Thymus (tissue), 11 donors: Measurements from ENCODE around the gene S100A16. TPM values are rescaled to one million over a fixed set of nuclear protein-coding genes. Genes with fewer than 3 reads are reported as not detected.

Experiments
- DNase-seq, 9 donors: peaks; one replicate each; pipeline ENCODE4 v3.0.0-alpha.2; 2013; ENCODE audit warnings: low spot score in 9 of 9, low read depth in 6 of 9, missing footprints in 1 of 9
- H3K27ac ChIP-seq, 2 donors: one replicate each; pipeline ENCODE4 v1.5.1; 2013; ENCODE audit warnings: control low read depth in 1 of 2, low read depth in 1 of 2, low read length in 1 of 2, mild to moderate bottlenecking in 1 of 2, moderate library complexity in 1 of 2
- H3K27me3 ChIP-seq, 2 donors: one replicate each; pipeline ENCODE4 v1.5.1; 2013; ENCODE audit warnings: low read length in 1 of 2; ENCODE audit not compliant: control insufficient read depth in 2 of 2, insufficient read depth in 1 of 2
- H3K36me3 ChIP-seq, 2 donors: one replicate each; pipeline ENCODE4 v1.5.1; 2013; ENCODE audit warnings: low read length in 1 of 2, mild to moderate bottlenecking in 1 of 2, moderate library complexity in 1 of 2; ENCODE audit not compliant: control insufficient read depth in 2 of 2, insufficient read depth in 2 of 2
- H3K4me1 ChIP-seq, 2 donors: one replicate each; pipeline ENCODE4 v1.5.1; 2013; ENCODE audit warnings: low read length in 2 of 2; ENCODE audit not compliant: control insufficient read depth in 2 of 2, insufficient read depth in 2 of 2
- H3K4me3 ChIP-seq, 2 donors: one replicate each; pipeline ENCODE4 v1.5.1; 2013; ENCODE audit warnings: low read length in 2 of 2, control low read depth in 1 of 2, mild to moderate bottlenecking in 1 of 2
- H3K9me3 ChIP-seq, 2 donors: one replicate each; pipeline ENCODE4 v1.5.1; 2013; ENCODE audit warnings: low read length in 1 of 2, mild to moderate bottlenecking in 1 of 2; ENCODE audit not compliant: control insufficient read depth in 2 of 2, insufficient read depth in 1 of 2
- WGBS: extraction: QIAGEN DNeasy Blood & Tissue Kit; methylation state at CpG from one replicate; pipeline ENCODE4 v1.1.7; 2013; 5-methylcytosine and 5-hydroxymethylcytosine counted together
- polyA plus RNA-seq: library from polyadenylated mRNA; stranded (reverse); fragments of 200-250 nt; gene quantifications from one replicate; pipeline ENCODE4 v1.2.3, GENCODE V29; 2013
- total RNA-seq: library from RNA; stranded (reverse); fragments of 120-200 nt; gene quantifications from one replicate; pipeline ENCODE4 v1.2.4, GENCODE V29; 2013
- donor health status: healthy.

S100A16 gene
- total and polyA plus RNA-seq, 2 donors, result 28.8 to 128 TPM

- Histone ChIP-seq H3K4me1 (peaks cover 14 to 33% of the 10 kb centered on the region in 2 donors), H3K4me3 (peak overlapping the region; percentile 98 to 100), H3K36me3 (peaks cover 22 to 26% of the 10 kb centered on the region in 2 donors), H3K9me3 (peaks cover 0 to 6% of the 10 kb centered on the region in 2 donors), H3K27ac (peak overlapping the region; percentile 38 to 100), H3K27me3 (no peaks in the 10 kb centered on the region)
- 83% methylated on average over 18 of the region's 18 CpGs for WGBS
- DNase-seq, result no peak
These were observed 20.3 kb upstream of the S100A16 start for GRCh38 chr1:153633161-153633753.

GRCh38 chr1:153631047-153632022 lies 18.4 kb upstream of the S100A16 start:
- WGBS, result 96% methylated on average over 10 of the region's 10 CpGs
- no peak for DNase-seq
- peaks cover 0 to 6% of the 10 kb centered on the region in 2 donors for H3K9me3 ChIP-seq
- H3K4me1 ChIP-seq, result peaks cover 11 to 44% of the 10 kb centered on the region in 2 donors
- H3K27me3 ChIP-seq, result peaks cover 0 to 8% of the 10 kb centered on the region in 2 donors
- H3K36me3 ChIP-seq, result peaks cover 6 to 8% of the 10 kb centered on the region in 2 donors
- H3K4me3 ChIP-seq, result no peak overlapping the region
- no peak overlapping the region for H3K27ac ChIP-seq

GRCh38 chr1:153630384-153630783 lies 17.4 kb upstream of the S100A16 start:
- no peak for DNase-seq

GRCh38 chr1:153629971-153630370 lies 17.0 kb upstream of the S100A16 start:
- DNase-seq, result no peak
- Histone ChIP-seq H3K4me3 (no peak overlapping the region), H3K27ac (no peak overlapping the region), H3K4me1 (peaks cover 2 to 32% of the 10 kb centered on the region in 2 donors), H3K36me3 (no peaks in the 10 kb centered on the region), H3K27me3 (peaks cover 0 to 8% of the 10 kb centered on the region in 2 donors), H3K9me3 (peaks cover 0 to 6% of the 10 kb centered on the region in 2 donors)
- 97% methylated on average over 1 of the region's 1 CpG for WGBS

More at GRCh38 chr1:153630384-153630783, 17.4 kb upstream of the S100A16 start:
- peaks cover 0 to 8% of the 10 kb centered on the region in 2 donors for H3K27me3 ChIP-seq
- no peak overlapping the region for H3K4me3 ChIP-seq
- H3K36me3 ChIP-seq, result no peaks in the 10 kb centered on the region
- H3K9me3 ChIP-seq, result peaks cover 0 to 6% of the 10 kb centered on the region in 2 donors
- WGBS, result 95% methylated on average over 7 of the region's 7 CpGs
- no peak overlapping the region for H3K27ac ChIP-seq
- H3K4me1 ChIP-seq, result peaks cover 6 to 36% of the 10 kb centered on the region in 2 donors

GRCh38 chr1:153629343-153629665 lies 16.4 kb upstream of the S100A16 start:
- H3K27me3 ChIP-seq, result peaks cover 0 to 8% of the 10 kb centered on the region in 2 donors
- H3K4me1 ChIP-seq, result peaks cover 0 to 30% of the 10 kb centered on the region in 2 donors
- no peak for DNase-seq
- peaks cover 0 to 6% of the 10 kb centered on the region in 2 donors for H3K9me3 ChIP-seq
- no peak overlapping the region for H3K27ac ChIP-seq
- no peaks in the 10 kb centered on the region for H3K36me3 ChIP-seq
- 96% methylated on average over 5 of the region's 5 CpGs for WGBS
- no peak overlapping the region for H3K4me3 ChIP-seq

GRCh38 chr1:153628638-153629342 lies 15.9 kb upstream of the S100A16 start:
- peaks cover 0 to 5% of the 10 kb centered on the region in 2 donors for H3K9me3 ChIP-seq
- H3K27me3 ChIP-seq, result peaks cover 0 to 8% of the 10 kb centered on the region in 2 donors
- 69% methylated on average over 6 of the region's 6 CpGs for WGBS
- no peak overlapping the region for H3K27ac ChIP-seq
- H3K4me1 ChIP-seq, result peaks cover 0 to 30% of the 10 kb centered on the region in 2 donors
- no peak for DNase-seq
- H3K36me3 ChIP-seq, result no peaks in the 10 kb centered on the region
- no peak overlapping the region for H3K4me3 ChIP-seq

- H3K36me3 ChIP-seq, result no peaks in the 10 kb centered on the region
- peak within 1 kb of the TSS; percentile 13 to 14 for H3K4me3 ChIP-seq
- no peaks in the 10 kb centered on the region for H3K9me3 ChIP-seq
- H3K27ac ChIP-seq, result no peak within 1 kb of the TSS
- 92% methylated on average over 10 of the region's 10 CpGs for WGBS
- H3K27me3 ChIP-seq, result peaks cover 0 to 8% of the 10 kb centered on the region in 2 donors
- DNase-seq, result no peak
- peaks cover 0 to 24% of the 10 kb centered on the region in 2 donors for H3K4me1 ChIP-seq
These were observed 15.0 kb upstream of the S100A16 start, which contains the start of gene S100A1 for GRCh38 chr1:153627715-153628626. Gene S100A1 (plus strand): TSS chr1:153628434. CDS start chr1:153630522, 2,088 bp downstream.
